Epithelial cell of proximal tubule (primary cell): ENCODE data around the gene GALNT14. TPM values are rescaled to one million over a fixed set of nuclear protein-coding genes. Genes with fewer than 3 reads are reported as not detected.

Experiments
- DNase-seq: peaks from one replicate; pipeline ENCODE4 v3.0.0-alpha.2; 2011; ENCODE audit warnings: low read depth
- H3K4me3 ChIP-seq: 2 replicates; pipeline ENCODE4 v1.5.1; 2011; ENCODE audit warnings: low read depth, mild to moderate bottlenecking, low read length
- total RNA-seq: library from RNA; depleted of rRNA; stranded (reverse); fragments of >200 nt; gene quantifications from 2 replicates; pipeline ENCODE4 v1.2.3, GENCODE V29; 2015
- TF ChIP-seq, protein P1 (sequence below): conservative IDR thresholded peaks from 2 replicates; pipeline ENCODE4 v1.5.1; 2012; ENCODE audit warnings: low read depth, mild to moderate bottlenecking, low read length

Gene GALNT14
- total RNA-seq, 1 donor from 2014 or later = 80.7 TPM

DNA sequence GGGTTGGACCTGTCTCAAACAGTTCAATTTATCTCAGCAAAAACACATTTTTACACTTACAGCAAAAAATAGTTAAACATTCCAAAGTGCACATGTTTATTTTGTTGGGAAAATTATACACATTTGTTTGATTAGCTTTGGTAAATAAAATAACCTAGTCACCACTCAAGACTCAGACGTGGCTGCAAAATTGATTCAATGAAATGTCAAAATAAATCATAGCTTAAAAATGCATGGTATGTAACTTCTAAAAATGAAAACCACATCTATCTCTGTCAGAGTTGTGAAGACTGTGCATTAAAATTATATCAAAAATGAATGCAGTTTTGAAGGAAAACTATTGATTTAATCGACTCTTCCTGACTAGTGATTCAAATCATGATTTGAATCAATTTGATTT is 56.7 kb downstream of the GALNT14 start:
- TF ChIP-seq, protein P1, sequence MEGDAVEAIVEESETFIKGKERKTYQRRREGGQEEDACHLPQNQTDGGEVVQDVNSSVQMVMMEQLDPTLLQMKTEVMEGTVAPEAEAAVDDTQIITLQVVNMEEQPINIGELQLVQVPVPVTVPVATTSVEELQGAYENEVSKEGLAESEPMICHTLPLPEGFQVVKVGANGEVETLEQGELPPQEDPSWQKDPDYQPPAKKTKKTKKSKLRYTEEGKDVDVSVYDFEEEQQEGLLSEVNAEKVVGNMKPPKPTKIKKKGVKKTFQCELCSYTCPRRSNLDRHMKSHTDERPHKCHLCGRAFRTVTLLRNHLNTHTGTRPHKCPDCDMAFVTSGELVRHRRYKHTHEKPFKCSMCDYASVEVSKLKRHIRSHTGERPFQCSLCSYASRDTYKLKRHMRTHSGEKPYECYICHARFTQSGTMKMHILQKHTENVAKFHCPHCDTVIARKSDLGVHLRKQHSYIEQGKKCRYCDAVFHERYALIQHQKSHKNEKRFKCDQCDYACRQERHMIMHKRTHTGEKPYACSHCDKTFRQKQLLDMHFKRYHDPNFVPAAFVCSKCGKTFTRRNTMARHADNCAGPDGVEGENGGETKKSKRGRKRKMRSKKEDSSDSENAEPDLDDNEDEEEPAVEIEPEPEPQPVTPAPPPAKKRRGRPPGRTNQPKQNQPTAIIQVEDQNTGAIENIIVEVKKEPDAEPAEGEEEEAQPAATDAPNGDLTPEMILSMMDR = no peak
- DNase-seq = no peak
- no peak overlapping the region for H3K4me3 ChIP-seq

DNA sequence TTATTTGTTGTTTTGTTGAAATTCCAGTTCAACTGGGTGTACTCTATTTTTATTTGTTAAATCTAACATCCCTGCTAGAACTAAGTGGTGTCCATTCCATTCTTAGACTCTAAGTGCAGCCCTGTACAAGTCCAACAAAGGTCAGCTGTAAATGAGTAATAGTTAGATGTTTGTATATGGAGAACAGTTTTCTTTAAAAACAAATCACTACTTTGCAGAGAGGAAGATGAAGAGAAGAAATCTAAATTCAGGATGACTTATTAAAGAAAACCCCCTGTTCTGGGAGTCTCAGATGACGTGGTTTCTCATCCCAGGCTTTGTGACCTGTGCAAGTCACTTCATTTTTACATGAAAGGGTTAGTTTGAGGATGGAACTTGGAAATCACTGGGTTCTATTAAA is 57.9 kb downstream of the GALNT14 start:
- TF ChIP-seq, protein P1 = no peak
- DNase-seq = no peak
- H3K4me3 ChIP-seq = no peak overlapping the region

DNA sequence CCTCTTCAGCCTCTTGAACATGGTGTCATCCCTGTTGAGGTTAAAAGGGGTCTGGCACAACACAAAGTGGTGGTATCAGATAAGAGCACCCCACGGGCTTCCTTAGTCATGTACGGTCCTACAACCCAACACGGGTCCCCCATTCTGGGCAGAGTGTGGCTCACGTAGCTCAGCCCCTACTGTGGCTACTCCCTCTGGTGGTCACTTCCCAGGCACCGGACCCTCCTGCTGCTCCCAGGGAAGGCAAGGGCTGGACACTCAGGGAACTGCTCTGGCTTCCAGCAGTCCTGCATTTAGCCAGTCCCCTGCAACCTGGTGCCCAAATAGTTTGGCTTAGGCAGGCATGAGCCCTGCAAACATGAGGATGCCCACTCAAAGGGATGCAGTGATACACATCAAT is 58.6 kb downstream of the GALNT14 start:
- DNase-seq = no peak
- no peak overlapping the region for H3K4me3 ChIP-seq
- TF ChIP-seq, protein P1 = peak; percentile 41

DNA sequence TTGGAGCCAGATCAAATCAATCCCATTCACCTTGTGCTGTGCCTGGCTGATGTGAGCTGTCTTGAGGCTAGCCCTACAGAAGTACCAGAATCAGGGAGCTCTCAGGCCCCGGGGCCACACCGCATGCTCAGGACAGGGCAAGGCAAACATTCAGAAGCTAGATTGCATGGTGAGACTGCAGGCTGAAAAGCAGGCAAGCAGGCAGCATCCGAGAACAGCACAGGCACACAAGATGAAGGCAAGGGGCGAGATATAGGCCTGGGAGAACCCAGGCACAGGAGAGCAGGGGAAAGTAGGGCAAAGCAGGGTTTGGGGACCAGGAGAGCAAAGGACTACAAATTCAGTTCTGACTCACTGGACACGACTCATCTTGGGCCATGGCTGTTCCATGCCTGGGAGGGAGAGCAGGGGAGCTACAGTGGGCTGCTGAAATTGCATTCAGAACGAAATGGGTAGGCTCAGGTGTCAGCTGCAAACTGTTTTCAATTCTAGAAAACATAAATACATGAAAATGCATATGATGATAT is 59.6 kb downstream of the GALNT14 start:
- no peak overlapping the region for H3K4me3 ChIP-seq
- TF ChIP-seq, protein P1 = no peak
- DNase-seq = no peak

DNA sequence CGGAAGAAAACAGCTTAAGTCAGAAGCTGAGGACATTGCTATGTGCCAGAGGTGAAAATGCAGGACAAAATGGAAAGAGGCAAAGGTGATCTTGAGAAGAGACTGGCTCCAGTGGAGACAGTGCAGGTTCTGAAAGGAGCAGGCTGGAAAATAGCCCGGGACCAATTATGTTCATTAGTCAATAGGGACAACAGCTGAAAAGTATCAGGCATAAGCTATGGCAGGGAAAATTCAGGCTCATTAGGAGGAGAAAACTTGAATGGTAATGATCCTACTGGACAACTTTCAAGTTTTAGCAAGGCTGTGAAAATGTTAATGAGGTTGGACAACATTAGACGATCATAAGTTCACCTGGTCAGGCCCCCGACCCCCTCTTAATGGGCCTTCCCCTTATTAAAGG is 60.2 kb downstream of the GALNT14 start:
- DNase-seq = no peak
- TF ChIP-seq, protein P1 = no peak
- no peak overlapping the region for H3K4me3 ChIP-seq

DNA sequence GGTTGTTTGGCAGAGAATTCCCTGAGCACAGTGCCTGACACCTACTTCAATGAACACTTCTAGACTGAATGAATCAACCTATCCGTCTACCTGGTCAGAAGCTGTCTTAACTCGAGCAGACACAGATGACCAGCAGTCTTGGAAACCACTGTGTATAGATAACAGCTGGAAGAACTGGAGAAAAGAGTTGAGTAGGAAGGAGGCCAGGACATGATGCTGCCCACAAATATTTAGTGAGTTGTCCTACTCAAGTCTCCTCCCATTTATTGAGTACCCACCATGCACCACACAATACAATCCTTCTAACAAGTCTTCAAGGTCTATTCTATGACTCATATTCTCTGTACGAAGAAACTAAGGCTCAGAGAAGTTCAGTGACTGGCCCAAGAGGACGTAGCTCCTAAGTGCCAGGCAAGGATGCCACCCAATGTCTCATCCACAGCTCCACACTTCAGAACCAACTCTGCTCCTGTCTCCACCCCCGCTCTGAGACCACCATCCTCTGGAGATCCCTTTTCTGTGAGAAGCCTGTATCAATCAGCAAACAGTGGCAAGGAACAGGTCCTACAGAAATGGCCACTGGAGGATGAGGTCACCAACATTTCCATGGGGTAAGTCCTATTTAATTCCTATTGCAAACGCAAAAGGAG is 62.2 kb downstream of the GALNT14 start:
- DNase-seq = no peak
- TF ChIP-seq, protein P1 = no peak
- H3K4me3 ChIP-seq = no peak overlapping the region

DNA sequence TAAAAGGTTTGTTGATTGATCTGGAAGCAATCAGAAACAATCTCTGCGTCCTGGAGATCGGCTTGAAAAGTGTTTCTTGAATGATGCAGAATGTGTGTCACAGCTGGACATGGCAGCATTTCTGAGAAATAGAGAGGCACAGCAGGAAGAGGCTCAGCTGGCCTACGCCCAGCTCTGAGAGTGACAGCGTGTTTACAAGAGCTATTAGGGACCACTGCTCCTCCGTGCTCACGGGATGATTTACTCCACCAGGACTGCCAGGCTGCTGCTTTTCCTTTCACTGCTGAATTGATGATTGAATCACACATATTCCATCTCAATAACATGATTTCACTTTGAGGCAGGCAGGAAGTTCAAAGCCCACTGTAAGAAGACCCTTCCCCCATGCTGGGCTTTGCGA is 62.8 kb downstream of the GALNT14 start:
- no peak for DNase-seq
- no peak overlapping the region for H3K4me3 ChIP-seq
- TF ChIP-seq, protein P1 = no peak
